SKM-1 (cell line): ENCODE results near the gene RALGPS2.

Experiments
- DNase-seq: peaks from one replicate; lab custom pipeline; 2025; ENCODE audit not compliant: unreplicated experiment; lab: John Stamatoyannopoulos, UW

RALGPS2 gene

GRCh38 chr1:178724728-178725465 is at the start of gene RALGPS2:
Gene RALGPS2 (plus strand): TSS chr1:178725244. CDS start chr1:178776765, 51,521 bp downstream.
- peak; percentile 69 for DNase-seq

GRCh38 chr1:178679237-178679636 is 45.8 kb upstream of the RALGPS2 start:
- DNase-seq: no peak

- DNase-seq: no peak
Measured at GRCh38 chr1:178682429-178682828, 42.6 kb upstream of the RALGPS2 start.

GRCh38 chr1:178682886-178683285 is 42.2 kb upstream of the RALGPS2 start:
- DNase-seq: no peak

GRCh38 chr1:178683291-178683690 is 41.8 kb upstream of the RALGPS2 start:
- no peak for DNase-seq

- no peak for DNase-seq
Measured at GRCh38 chr1:178684111-178684510, 40.9 kb upstream of the RALGPS2 start.

GRCh38 chr1:178684542-178685000 is 40.5 kb upstream of the RALGPS2 start:
- DNase-seq: no peak

GRCh38 chr1:178686407-178686806 is 38.6 kb upstream of the RALGPS2 start:
- DNase-seq: no peak

- peak; percentile 30 for DNase-seq
Measured at GRCh38 chr1:178688244-178688643, 36.8 kb upstream of the RALGPS2 start.

GRCh38 chr1:178689769-178690168 is 35.3 kb upstream of the RALGPS2 start:
- no peak for DNase-seq

GRCh38 chr1:178690496-178690895 is 34.5 kb upstream of the RALGPS2 start:
- DNase-seq: no peak

- no peak for DNase-seq
Measured at GRCh38 chr1:178692564-178693327, 32.3 kb upstream of the RALGPS2 start.

- no peak for DNase-seq
Measured at GRCh38 chr1:178693366-178693765, 31.7 kb upstream of the RALGPS2 start.

GRCh38 chr1:178694923-178695525 is 30.0 kb upstream of the RALGPS2 start:
- no peak for DNase-seq

- no peak for DNase-seq
Measured at GRCh38 chr1:178702146-178702545, 22.9 kb upstream of the RALGPS2 start.

- no peak for DNase-seq
Measured at GRCh38 chr1:178704833-178705232, 20.2 kb upstream of the RALGPS2 start.

GRCh38 chr1:178706432-178706831 is 18.6 kb upstream of the RALGPS2 start:
- DNase-seq: peak; percentile 84

GRCh38 chr1:178713259-178713658 is 11.8 kb upstream of the RALGPS2 start:
- DNase-seq: no peak

GRCh38 chr1:178714453-178714852 is 10.6 kb upstream of the RALGPS2 start:
- DNase-seq: no peak

GRCh38 chr1:178716111-178716510 is 8.9 kb upstream of the RALGPS2 start:
- no peak for DNase-seq

GRCh38 chr1:178718520-178718919 is 6.5 kb upstream of the RALGPS2 start:
- no peak for DNase-seq

GRCh38 chr1:178723546-178723945 is 1.5 kb upstream of the RALGPS2 start:
- DNase-seq: no peak
